Heart right ventricle (tissue), 16 donors: ENCODE results near the gene FLRT1. TPM values are rescaled to one million over a fixed set of nuclear protein-coding genes. Genes with fewer than 3 reads are reported as not detected.

ENCODE experiments used
- ATAC-seq, 8 donors: fragments of 200-7000 bp; cut with Tn5 transposase; one replicate each; pipeline ENCODE4 v1.9.1; 2020; ENCODE audit warnings: mild to moderate bottlenecking in 8 of 8, moderate library complexity in 8 of 8, moderate number of reproducible peaks in 1 of 8
- DNase-seq, 2 donors: peaks; one replicate each; pipeline ENCODE4 v3.0.0-alpha.2; 2020
- H3K27ac ChIP-seq, 10 donors: fragments of 200-600 bp; sonication (generic) in 2 of 10; one replicate each; pipeline versions ENCODE4 v1.5.0 to v1.8.0; 2020 to 2022; ENCODE audit warnings: mild to moderate bottlenecking in 3 of 10
- H3K27me3 ChIP-seq, 7 donors: fragments of 200-600 bp; one replicate each; pipeline ENCODE4 v1.8.0; 2021 to 2022; ENCODE audit warnings: mild to moderate bottlenecking in 2 of 7
- H3K36me3 ChIP-seq, 9 donors: fragments of 200-600 bp; sonication (generic) in 1 of 9; one replicate each; pipeline versions ENCODE4 v1.5.0 to v1.8.0; 2020 to 2022; ENCODE audit warnings: mild to moderate bottlenecking in 2 of 9
- H3K4me1 ChIP-seq, 9 donors: fragments of 200-600 bp; sonication (generic) in 1 of 9; one replicate each; pipeline versions ENCODE4 v1.5.0 to v1.8.0; 2020 to 2022; ENCODE audit warnings: mild to moderate bottlenecking in 4 of 9
- H3K4me3 ChIP-seq, 10 donors: fragments of 200-600 bp; sonication (generic) in 2 of 10; one replicate each; pipeline versions ENCODE4 v1.5.0 to v1.8.0; 2020 to 2022; ENCODE audit warnings: mild to moderate bottlenecking in 7 of 10, moderate library complexity in 2 of 10
- H3K9me3 ChIP-seq, 11 donors: fragments of 200-600 bp in 10 of 11; sonication (generic) in 2 of 11; one replicate each; pipeline versions ENCODE4 v1.5.0 to v1.8.0; 2013 to 2022; ENCODE audit warnings: mild to moderate bottlenecking in 2 of 11, control low read depth in 1 of 11, moderate library complexity in 1 of 11
- WGBS, 2 donors: extraction: QIAGEN DNeasy Blood & Tissue Kit; methylation state at CpG; one replicate each; pipeline ENCODE4 v1.1.7; 2013; ENCODE audit warnings: inconsistent platforms in 1 of 2; 5-methylcytosine and 5-hydroxymethylcytosine counted together
- intact Hi-C, 10 donors: fragments of 100-400 bp; cut with DNase I; formaldehyde crosslinking; loops; one replicate each; pipeline versions ENCODE4 v1.11.1 to v1.14.2; 2022
- polyA plus RNA-seq, 2 donors: library from polyadenylated mRNA; stranded (reverse); fragments of 200-250 nt; gene quantifications; one replicate each; pipeline ENCODE4 v1.2.3, GENCODE V29; 2013
- total RNA-seq, 10 donors: library from RNA; stranded (reverse); fragmentation: NEBNext Ultra II Directional in 3 of 10; extraction: Animal tissue kit (Norgen Biotek cat#: 25700) in 3 of 10; gene quantifications; one replicate each; pipeline versions ENCODE4 v1.2.1 to v1.2.4, GENCODE V29; 2021 to 2023
- TF ChIP-seq, protein P1 (sequence below), 9 donors: fragments of 200-600 bp; sonication (generic) in 2 of 9; IDR thresholded peaks; one replicate each; pipeline versions ENCODE4 v1.5.0 to v1.8.0; 2021 to 2022; ENCODE audit warnings: antibody characterized with exemption in 9 of 9, mild to moderate bottlenecking in 5 of 9, moderate library complexity in 1 of 9
- donor health status: Arrhythmogenic right ventricular cardiomyopathy.
- donor health status: ischemic (EF 13 %, LVEDD 7.1; RV severe dilation, severe dysfunction).
- donor health status: healthy with polysubstance abuse.
- donor health status: DM: no; HTN: yes; CAD: no.
- donor health status: DM: no; HTN: no; CAD: no.
- donor health status: ischemic (EF 25% LVEDD 6.9; RV normal size, moderate dysfunction).
- donor health status: ischemic (EF 25% LVEDD 5.7; RV mildly dilated, moderate dysfunction).
- donor health status: healthy.
- donor health status: DM: yes; HTN: yes; CAD: no.
- donor health status: Ischemic cardiomyopathy.
- donor health status: ischemic (EF 35%, LVEDD 5.7; RV mildly dilated, moderate dysfunction).
- donor health status: nonischemic (EF 11% LVEDD 7.7; RV severe dilation, severe dysfunction).
- donor health status: DM: yes; HTN: yes; CAD: no.
- donor health status: PGD.
- donor health status: ischemic (EF 29% LVEDD 5.4; RV normal size, mild dysfunction).
- donor health status: nonischemic (EF 23%, LVEDD 6.1; RV moderate dilation, normal function).

FLRT1 gene
- total and polyA plus RNA-seq, 12 donors: 0.17 to 0.83 (median 0.39) TPM

DNA sequence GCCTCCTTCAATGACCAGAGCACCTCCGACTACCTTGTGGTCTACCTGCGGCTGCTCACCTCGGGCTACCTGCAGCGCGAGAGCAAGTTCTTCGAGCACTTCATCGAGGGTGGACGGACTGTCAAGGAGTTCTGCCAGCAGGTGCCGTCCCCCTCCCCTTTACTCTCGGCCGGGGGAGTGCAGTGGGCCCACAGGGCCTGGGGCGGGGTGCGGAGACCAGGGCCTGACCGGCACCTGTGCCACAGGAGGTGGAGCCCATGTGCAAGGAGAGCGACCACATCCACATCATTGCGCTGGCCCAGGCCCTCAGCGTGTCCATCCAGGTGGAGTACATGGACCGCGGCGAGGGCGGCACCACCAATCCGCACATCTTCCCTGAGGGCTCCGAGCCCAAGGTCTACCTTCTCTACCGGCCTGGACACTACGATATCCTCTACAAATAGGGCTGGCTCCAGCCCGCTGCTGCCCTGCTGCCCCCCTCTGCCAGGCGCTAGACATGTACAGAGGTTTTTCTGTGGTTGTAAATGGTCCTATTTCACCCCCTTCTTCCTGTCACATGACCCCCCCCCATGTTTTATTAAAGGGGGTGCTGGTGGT lies 38.5 kb upstream of the FLRT1 start:
- no peak for DNase-seq
- no peak for ATAC-seq
- peaks cover 0 to 64% (median 21%) of the 10 kb centered on the region in 9 donors for H3K36me3 ChIP-seq
- H3K4me1 ChIP-seq: peaks cover 23 to 49% (median 34%) of the 10 kb centered on the region in 9 donors
- peaks cover 0 to 28% (median 0%) of the 10 kb centered on the region in 7 donors for H3K27me3 ChIP-seq
- intact Hi-C loops: no loop called here
- 93% methylated on average over 27 of the region's 27 CpGs for WGBS, 2 donors
- no peaks in the 10 kb centered on the region for H3K9me3 ChIP-seq
- TF ChIP-seq, protein P1, sequence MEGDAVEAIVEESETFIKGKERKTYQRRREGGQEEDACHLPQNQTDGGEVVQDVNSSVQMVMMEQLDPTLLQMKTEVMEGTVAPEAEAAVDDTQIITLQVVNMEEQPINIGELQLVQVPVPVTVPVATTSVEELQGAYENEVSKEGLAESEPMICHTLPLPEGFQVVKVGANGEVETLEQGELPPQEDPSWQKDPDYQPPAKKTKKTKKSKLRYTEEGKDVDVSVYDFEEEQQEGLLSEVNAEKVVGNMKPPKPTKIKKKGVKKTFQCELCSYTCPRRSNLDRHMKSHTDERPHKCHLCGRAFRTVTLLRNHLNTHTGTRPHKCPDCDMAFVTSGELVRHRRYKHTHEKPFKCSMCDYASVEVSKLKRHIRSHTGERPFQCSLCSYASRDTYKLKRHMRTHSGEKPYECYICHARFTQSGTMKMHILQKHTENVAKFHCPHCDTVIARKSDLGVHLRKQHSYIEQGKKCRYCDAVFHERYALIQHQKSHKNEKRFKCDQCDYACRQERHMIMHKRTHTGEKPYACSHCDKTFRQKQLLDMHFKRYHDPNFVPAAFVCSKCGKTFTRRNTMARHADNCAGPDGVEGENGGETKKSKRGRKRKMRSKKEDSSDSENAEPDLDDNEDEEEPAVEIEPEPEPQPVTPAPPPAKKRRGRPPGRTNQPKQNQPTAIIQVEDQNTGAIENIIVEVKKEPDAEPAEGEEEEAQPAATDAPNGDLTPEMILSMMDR (IDR thresholded peaks at IDR 0.05): no peak
- no peak overlapping the region for H3K27ac ChIP-seq
- no peak overlapping the region for H3K4me3 ChIP-seq

GRCh38 chr11:63997801-63998337 lies 37.9 kb upstream of the FLRT1 start:
- Histone ChIP-seq H3K27ac (no peak overlapping the region), H3K27me3 (peaks cover 0 to 35% (median 0%) of the 10 kb centered on the region in 7 donors), H3K4me3 (no peak overlapping the region), H3K36me3 (peaks cover 0 to 59% (median 21%) of the 10 kb centered on the region in 9 donors), H3K4me1 (peaks cover 23 to 54% (median 38%) of the 10 kb centered on the region in 9 donors), H3K9me3 (no peaks in the 10 kb centered on the region)
- 81% methylated on average over 11 of the region's 11 CpGs for WGBS, 2 donors
- DNase-seq (no peak), ATAC-seq (no peak)
- TF ChIP-seq, protein P1 (IDR thresholded peaks at IDR 0.05): no peak
- intact Hi-C loops: loop anchor here in 1 of 10 donors (2.0 kb wide), 1 partner anchor 153 kb away; no protein-coding TSS in a partner anchor

- TF ChIP-seq, protein P1 (IDR thresholded peaks at IDR 0.05): no peak
- Histone ChIP-seq H3K36me3 (peaks cover 0 to 51% (median 21%) of the 10 kb centered on the region in 9 donors), H3K27me3 (peaks cover 0 to 43% (median 0%) of the 10 kb centered on the region in 7 donors), H3K4me3 (peak overlapping the region in 7 of 10 donors; percentile 12 to 53 (median 49)), H3K9me3 (no peaks in the 10 kb centered on the region), H3K4me1 (peaks cover 23 to 56% (median 38%) of the 10 kb centered on the region in 9 donors), H3K27ac (no peak overlapping the region)
- no peak for DNase-seq
- intact Hi-C loops: loop anchor here in 1 of 10 donors (2.0 kb wide), 1 partner anchor 152 kb away; no protein-coding TSS in a partner anchor
- peak in 2 of 8 donors; percentile 1 to 16 for ATAC-seq
- 71 to 72% methylated on average over 46 to 54 of the region's 54 CpGs for WGBS, 2 donors
Observed at GRCh38 chr11:63998558-63999348, 37.0 kb upstream of the FLRT1 start.
